GM13976 (cell line): ENCODE results near the gene ARL4C.

ENCODE experiments used
- DNase-seq: peaks from one replicate; pipeline ENCODE4 v3.0.0; 2012; ENCODE audit warnings: low spot score
- in situ Hi-C: fragments of 300-500 bp; cut with MboI; formaldehyde crosslinking; loops from one replicate; pipeline ENCODE4 v1.12.0; 2022; ENCODE audit warnings: low sequenced_read_pairs, mixed read lengths, inconsistent platforms; ENCODE audit not compliant: unreplicated experiment
- TF ChIP-seq, protein P1 (sequence below): IDR thresholded peaks from 2 replicates; pipeline ENCODE4 v1.5.1; 2012; ENCODE audit warnings: borderline replicate concordance, mild to moderate bottlenecking; ENCODE audit not compliant: insufficient read depth; ENCODE audit errors: extremely low read depth, missing control alignments, control extremely low read depth

Gene ARL4C

DNA sequence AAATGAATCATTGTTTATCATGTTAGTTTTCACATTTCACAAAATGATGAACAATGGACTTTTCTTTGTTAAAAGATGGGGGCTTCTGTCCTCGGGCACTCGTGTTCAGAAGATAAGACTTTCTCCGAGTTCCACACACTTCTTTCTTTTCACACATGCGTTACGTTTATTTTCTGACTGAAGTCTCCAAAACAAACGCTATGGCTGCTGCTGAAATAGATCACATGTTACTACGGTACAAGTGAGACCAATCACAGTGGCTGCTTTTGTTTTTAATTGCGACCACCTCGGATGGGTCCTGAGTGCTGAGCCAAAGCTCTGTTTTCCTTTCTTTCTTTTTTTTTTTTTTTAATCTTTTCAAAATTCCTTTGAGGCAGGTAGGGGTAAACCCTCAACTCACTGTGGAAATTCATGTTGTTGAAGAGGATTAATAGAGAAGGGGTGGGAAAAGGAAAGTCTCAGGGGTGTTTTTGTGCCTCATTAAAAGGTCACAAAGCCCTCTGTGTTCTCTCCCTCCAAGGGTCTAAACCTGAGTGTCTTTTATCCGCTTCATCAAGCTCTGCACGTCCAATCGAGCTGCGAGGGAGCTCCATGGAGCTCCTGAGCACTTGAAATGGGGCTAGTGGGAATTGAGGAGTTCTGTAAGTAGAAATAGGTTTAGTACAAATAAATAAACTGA lies 48.2 kb downstream of the ARL4C start:
- in situ Hi-C loops: no loop called here
- TF ChIP-seq, protein P1, sequence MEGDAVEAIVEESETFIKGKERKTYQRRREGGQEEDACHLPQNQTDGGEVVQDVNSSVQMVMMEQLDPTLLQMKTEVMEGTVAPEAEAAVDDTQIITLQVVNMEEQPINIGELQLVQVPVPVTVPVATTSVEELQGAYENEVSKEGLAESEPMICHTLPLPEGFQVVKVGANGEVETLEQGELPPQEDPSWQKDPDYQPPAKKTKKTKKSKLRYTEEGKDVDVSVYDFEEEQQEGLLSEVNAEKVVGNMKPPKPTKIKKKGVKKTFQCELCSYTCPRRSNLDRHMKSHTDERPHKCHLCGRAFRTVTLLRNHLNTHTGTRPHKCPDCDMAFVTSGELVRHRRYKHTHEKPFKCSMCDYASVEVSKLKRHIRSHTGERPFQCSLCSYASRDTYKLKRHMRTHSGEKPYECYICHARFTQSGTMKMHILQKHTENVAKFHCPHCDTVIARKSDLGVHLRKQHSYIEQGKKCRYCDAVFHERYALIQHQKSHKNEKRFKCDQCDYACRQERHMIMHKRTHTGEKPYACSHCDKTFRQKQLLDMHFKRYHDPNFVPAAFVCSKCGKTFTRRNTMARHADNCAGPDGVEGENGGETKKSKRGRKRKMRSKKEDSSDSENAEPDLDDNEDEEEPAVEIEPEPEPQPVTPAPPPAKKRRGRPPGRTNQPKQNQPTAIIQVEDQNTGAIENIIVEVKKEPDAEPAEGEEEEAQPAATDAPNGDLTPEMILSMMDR: no peak

GRCh38 chr2:234447963-234448362 lies 48.9 kb downstream of the ARL4C start:
- in situ Hi-C loops: no loop called here
- TF ChIP-seq, protein P1: no peak
- no peak for DNase-seq

More for the DNA sequence above, 48.2 kb downstream of the ARL4C start:
- no peak for DNase-seq

GRCh38 chr2:234447189-234447588 lies 49.7 kb downstream of the ARL4C start:
- TF ChIP-seq, protein P1: no peak
- DNase-seq: no peak
- in situ Hi-C loops: no loop called here

- DNase-seq: peak; percentile 69
- in situ Hi-C loops: no loop called here
- TF ChIP-seq, protein P1: no peak
Measured at GRCh38 chr2:234446404-234447076, 50.3 kb downstream of the ARL4C start.

DNA sequence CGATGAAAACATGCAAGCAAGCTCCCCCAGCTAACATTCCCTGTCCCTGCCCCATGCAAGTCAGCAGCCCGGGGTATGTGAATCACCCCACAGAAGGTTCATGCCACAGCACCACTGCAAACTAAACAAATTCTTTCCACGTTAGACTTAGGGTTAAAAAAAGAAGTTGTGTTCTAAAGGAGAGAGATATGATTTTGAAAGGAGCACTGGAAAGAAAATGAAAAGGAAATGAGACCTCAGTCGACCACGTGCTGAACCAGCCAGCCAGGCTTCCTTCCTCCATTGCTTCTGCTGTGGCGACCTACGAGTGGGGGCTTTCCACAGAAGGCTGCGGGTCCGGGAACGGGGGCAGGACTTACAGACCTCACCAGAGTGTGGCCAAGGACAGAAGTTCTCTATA lies 52.0 kb downstream of the ARL4C start:
- peak; percentile 43 for DNase-seq
- TF ChIP-seq, protein P1: no peak
- in situ Hi-C loops: no loop called here

DNA sequence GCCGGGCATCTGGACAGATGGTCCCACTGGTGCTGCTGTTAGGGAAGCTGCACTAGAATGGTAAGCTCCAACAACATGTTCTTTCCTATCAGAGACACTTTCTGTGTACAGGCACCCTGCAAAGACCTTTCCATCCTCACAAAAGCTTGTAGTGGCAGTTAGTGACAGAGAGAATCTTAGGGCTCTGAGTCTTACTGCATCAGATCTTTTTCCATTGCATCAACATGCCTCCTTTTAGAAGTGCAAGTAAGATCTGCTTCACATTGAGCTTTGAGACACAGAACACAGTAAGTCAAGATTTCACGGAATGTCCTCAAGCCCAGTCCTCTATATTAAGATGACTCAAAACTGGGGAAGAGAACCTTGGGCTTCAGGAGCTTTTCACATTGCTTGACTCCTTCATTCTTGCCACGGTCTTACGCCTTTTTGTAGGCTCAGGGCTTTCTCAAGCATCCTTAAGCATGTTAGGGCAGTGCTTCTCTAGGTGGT lies 52.6 kb downstream of the ARL4C start:
- in situ Hi-C loops: no loop called here
- TF ChIP-seq, protein P1: no peak
- no peak for DNase-seq
